ENCODE results near the gene CWC25. TPM values are rescaled to one million over a fixed set of nuclear protein-coding genes. Genes with fewer than 3 reads are reported as not detected.

The CWC25 gene
- total and polyA plus RNA-seq, 11 donors: 6.7 to 11.1 (median 8.5) TPM

GRCh38 chr17:38867179-38867967 lies 42.3 kb upstream of the CWC25 start:
- Histone ChIP-seq H3K27ac (peak overlapping the region; percentile 1 to 99 (median 96)), H3K4me1 (peaks cover 5 to 29% (median 18%) of the 10 kb centered on the region in 12 donors), H3K9me3 (no peaks in the 10 kb centered on the region), H3K36me3 (peaks cover 0 to 3% (median 0%) of the 10 kb centered on the region in 9 donors), H3K27me3 (no peaks in the 10 kb centered on the region), H3K4me3 (peak overlapping the region in 10 of 12 donors; percentile 4 to 100 (median 84))
- 31 to 49% (median 43%) methylated on average over 30 to 31 of the region's 31 CpGs for WGBS, 4 donors
- DNase-seq (peak in 3 of 5 donors; percentile 47 to 66 (median 54)), ATAC-seq (no peak)
- intact Hi-C loops (cut with DNase I): loop anchor here in 4 of 10 donors (1.0 to 10.0 kb wide), 4 partner anchors 11 to 297 kb away; partner anchors contain the start of genes FBXO47 (in 2 of the 4) and ARL5C (in 1 of the 4)
- TF ChIP-seq POLR2A (IDR thresholded peaks at IDR 0.05): no peak
- peak in 7 of 12 donors; percentile 17 to 50 (median 42) for TF ChIP-seq CTCF (IDR thresholded peaks at IDR 0.05)

GRCh38 chr17:38864636-38865398 lies 39.7 kb upstream of the CWC25 start:
- intact Hi-C loops (cut with DNase I): loop anchor here in 3 of 10 donors (5.0 to 10.0 kb wide), 3 partner anchors 100 to 300 kb away; partner anchors contain the start of genes FBXO47 (in 2 of the 3) and ARL5C (in 1 of the 3)
- 60 to 71% (median 63%) methylated on average over 11 of the region's 11 CpGs for WGBS, 4 donors
- ATAC-seq (no peak), DNase-seq (peak in 1 of 5 donors; percentile 6)
- peak in 1 of 12 donors; percentile 9 for TF ChIP-seq CTCF (IDR thresholded peaks at IDR 0.05)
- TF ChIP-seq POLR2A (IDR thresholded peaks at IDR 0.05): no peak
- no peaks in the 10 kb centered on the region for H3K27me3 ChIP-seq
- H3K4me3 ChIP-seq: no peak overlapping the region
- H3K4me1 ChIP-seq: peaks cover 0 to 18% (median 9%) of the 10 kb centered on the region in 12 donors
- no peak overlapping the region for H3K27ac ChIP-seq
- no peaks in the 10 kb centered on the region for H3K36me3 ChIP-seq
- H3K9me3 ChIP-seq: no peaks in the 10 kb centered on the region

DNA sequence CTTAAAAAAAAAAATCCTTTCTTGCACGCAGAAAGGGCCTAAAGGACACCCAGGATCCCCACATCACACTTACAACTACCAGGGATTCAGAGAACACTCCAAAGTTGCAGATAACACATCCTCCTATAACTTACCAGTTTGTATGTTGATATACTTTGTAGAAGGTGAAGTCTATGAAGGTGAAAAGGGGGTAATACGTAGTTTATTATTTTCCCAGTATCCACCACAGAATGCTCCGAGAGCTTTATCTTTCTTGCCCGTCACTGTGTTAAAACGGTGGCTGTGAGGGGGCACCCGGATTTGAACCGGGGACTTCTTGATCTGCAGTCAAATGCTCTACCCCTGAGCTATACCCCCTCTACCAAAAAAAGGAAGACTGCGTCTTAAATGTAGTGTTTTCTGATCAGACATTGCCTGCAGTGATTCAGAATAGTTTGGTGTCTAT lies 36.3 kb upstream of the CWC25 start:
- no peak for DNase-seq
- intact Hi-C loops (cut with DNase I): loop anchor here in 2 of 10 donors (10.0 kb wide), 2 partner anchors 103 to 303 kb away; partner anchors contain the start of genes ARL5C (in 1 of the 2) and FBXO47 (in 1 of the 2)
- Histone ChIP-seq H3K4me3 (no peak overlapping the region), H3K9me3 (no peaks in the 10 kb centered on the region), H3K36me3 (no peaks in the 10 kb centered on the region), H3K27me3 (no peaks in the 10 kb centered on the region), H3K27ac (no peak overlapping the region), H3K4me1 (no peaks in the 10 kb centered on the region)
- WGBS, 4 donors: 22 to 29% (median 28%) methylated on average over 8 of the region's 8 CpGs
- ATAC-seq: no peak
- TF ChIP-seq POLR2A (IDR thresholded peaks at IDR 0.05) (no peak), CTCF (IDR thresholded peaks at IDR 0.05) (no peak)

Data from heart left ventricle (tissue), 16 donors.